ENCODE data around the gene SP140L.
"Not testable (repeated sequence)": the region's sequence is repeated elsewhere in the genome, so short reads cannot be mapped to it uniquely, and the experiment has no call there.

SP140L gene

GRCh38 chr2:230326453-230327417, at the start of gene SP140L:
Gene SP140L (plus strand): TSS chr2:230327193. CDS start chr2:230327270, 77 bp downstream.
- DNase-seq: peak; percentile 24

- DNase-seq: no peak
These were observed 44.1 kb upstream of the SP140L start for GRCh38 chr2:230282936-230283335.

GRCh38 chr2:230286048-230286447, 40.9 kb upstream of the SP140L start:
- DNase-seq: no peak

- DNase-seq: not testable (repeated sequence)
These were observed 37.7 kb upstream of the SP140L start for GRCh38 chr2:230289311-230289710.

- no peak for DNase-seq
These were observed 31.8 kb upstream of the SP140L start for GRCh38 chr2:230295192-230295591.

- DNase-seq: no peak
These were observed 30.1 kb upstream of the SP140L start for GRCh38 chr2:230296917-230297316.

- no peak for DNase-seq
These were observed 27.4 kb upstream of the SP140L start for GRCh38 chr2:230299618-230300017.

- no peak for DNase-seq
These were observed 21.3 kb upstream of the SP140L start for GRCh38 chr2:230305416-230306275.

GRCh38 chr2:230306474-230306873, 20.5 kb upstream of the SP140L start:
- no peak for DNase-seq

GRCh38 chr2:230307485-230307884, 19.5 kb upstream of the SP140L start:
- no peak for DNase-seq

- DNase-seq: no peak
These were observed 18.5 kb upstream of the SP140L start for GRCh38 chr2:230308402-230309000.

GRCh38 chr2:230310792-230311191, 16.2 kb upstream of the SP140L start:
- DNase-seq: not testable (repeated sequence)

GRCh38 chr2:230311634-230312033, 15.4 kb upstream of the SP140L start:
- not testable (repeated sequence) for DNase-seq

GRCh38 chr2:230312638-230313037, 14.4 kb upstream of the SP140L start:
- no peak for DNase-seq

GRCh38 chr2:230317366-230317765, 9.6 kb upstream of the SP140L start:
- DNase-seq: no peak

- DNase-seq: no peak
These were observed 8.5 kb upstream of the SP140L start for GRCh38 chr2:230318190-230319121.

- DNase-seq: no peak
These were observed 7.7 kb upstream of the SP140L start for GRCh38 chr2:230319211-230319862.

- no peak for DNase-seq
These were observed 6.0 kb upstream of the SP140L start for GRCh38 chr2:230321031-230321430.

- no peak for DNase-seq
These were observed 4.2 kb upstream of the SP140L start for GRCh38 chr2:230322561-230323384.

GRCh38 chr2:230323385-230324106, 3.4 kb upstream of the SP140L start:
- DNase-seq: no peak

All from NCI-H774 (cell line).